Measurements from ENCODE around the gene TSFM. TPM values are rescaled to one million over a fixed set of nuclear protein-coding genes. Genes with fewer than 3 reads are reported as not detected.

TSFM gene
- total and polyA plus RNA-seq, 9 of the 15 experiments (the other 6 are each of a cell fraction or from before 2014, with no cell fraction given) = 44.6 to 198 (median 60.2) TPM

GRCh38 chr12:57754411-57755193 lies 28.0 kb upstream of the TSFM start, which contains the start of gene MARCHF9 (continued):
- TF ChIP-seq ATF7 (IDR thresholded peaks at IDR 0.05) = no peak
- TF ChIP-seq CREBBP (IDR thresholded peaks at IDR 0.05; ENCODE audit: low read depth, low read length) = no peak
- TF ChIP-seq, protein P1, sequence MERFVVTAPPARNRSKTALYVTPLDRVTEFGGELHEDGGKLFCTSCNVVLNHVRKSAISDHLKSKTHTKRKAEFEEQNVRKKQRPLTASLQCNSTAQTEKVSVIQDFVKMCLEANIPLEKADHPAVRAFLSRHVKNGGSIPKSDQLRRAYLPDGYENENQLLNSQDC (CRISPR knock-in tag; IDR thresholded peaks at IDR 0.05) = no peak
- TF ChIP-seq RB1 (IDR thresholded peaks at IDR 0.05; ENCODE audit: low read depth) = no peak
- TF ChIP-seq ESRRA (IDR thresholded peaks at IDR 0.05; ENCODE audit: borderline replicate concordance, low read depth) = no peak
- TF ChIP-seq ZNF592 (IDR thresholded peaks at IDR 0.05) = no peak
- TF ChIP-seq DPF2 (IDR thresholded peaks at IDR 0.05) = peak; percentile 74
- no peak for TF ChIP-seq CCNT2 (IDR thresholded peaks at IDR 0.05; ENCODE audit: borderline replicate concordance, extremely low read depth, insufficient read length, low read depth, low read length)
- TF ChIP-seq, protein P2, sequence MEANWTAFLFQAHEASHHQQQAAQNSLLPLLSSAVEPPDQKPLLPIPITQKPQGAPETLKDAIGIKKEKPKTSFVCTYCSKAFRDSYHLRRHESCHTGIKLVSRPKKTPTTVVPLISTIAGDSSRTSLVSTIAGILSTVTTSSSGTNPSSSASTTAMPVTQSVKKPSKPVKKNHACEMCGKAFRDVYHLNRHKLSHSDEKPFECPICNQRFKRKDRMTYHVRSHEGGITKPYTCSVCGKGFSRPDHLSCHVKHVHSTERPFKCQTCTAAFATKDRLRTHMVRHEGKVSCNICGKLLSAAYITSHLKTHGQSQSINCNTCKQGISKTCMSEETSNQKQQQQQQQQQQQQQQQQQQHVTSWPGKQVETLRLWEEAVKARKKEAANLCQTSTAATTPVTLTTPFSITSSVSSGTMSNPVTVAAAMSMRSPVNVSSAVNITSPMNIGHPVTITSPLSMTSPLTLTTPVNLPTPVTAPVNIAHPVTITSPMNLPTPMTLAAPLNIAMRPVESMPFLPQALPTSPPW (CRISPR knock-in tag; IDR thresholded peaks at IDR 0.05) = peak; percentile 91
- peak; percentile 50 for TF ChIP-seq GABPA (tag; conservative IDR thresholded peaks at IDR 0.05; ENCODE audit: low read depth)
- no peak for TF ChIP-seq NFXL1 (CRISPR knock-in tag; IDR thresholded peaks at IDR 0.05)
- no peak for TF ChIP-seq RUNX1 (IDR thresholded peaks at IDR 0.05; ENCODE audit: low read depth)
- no peak for TF ChIP-seq NR2F6 (CRISPR knock-in tag; IDR thresholded peaks at IDR 0.05)
- TF ChIP-seq NUFIP1 (IDR thresholded peaks at IDR 0.05; ENCODE audit: partially characterized antibody) = no peak

All from K562 (cell line).